SJSA1 (cell line): Measurements from ENCODE around the gene FNDC7. TPM values are rescaled to one million over a fixed set of nuclear protein-coding genes. Genes with fewer than 3 reads are reported as not detected.
"Not testable (repeated sequence)": the region's sequence is repeated elsewhere in the genome, so short reads cannot be mapped to it uniquely, and the experiment has no call there.

Experiments
- DNase-seq, 2 experiments: peaks; one replicate each; pipeline ENCODE4 v3.0.0-alpha.2; 2015 to 2020; ENCODE audit warnings: low spot score in 2 of 2, low read depth in 1 of 2
- H3K27ac ChIP-seq: fragments of 250-450 bp; sonication (Bioruptor Pico); 2 replicates; pipeline ENCODE4 v1.5.1; 2020; ENCODE audit warnings: mild to moderate bottlenecking, moderate library complexity
- H3K27me3 ChIP-seq: fragments of 250-450 bp; sonication (Bioruptor Pico); replicated peaks from 2 replicates; pipeline ENCODE4 v1.5.1; 2020; ENCODE audit warnings: mild to moderate bottlenecking, moderate library complexity
- H3K36me3 ChIP-seq: fragments of 250-450 bp; sonication (Bioruptor Pico); 2 replicates; pipeline ENCODE4 v1.5.1; 2020; ENCODE audit warnings: mild to moderate bottlenecking
- H3K4me1 ChIP-seq: fragments of 250-450 bp; sonication (Bioruptor Pico); replicated peaks from 2 replicates; pipeline ENCODE4 v1.6.1; 2021; ENCODE audit warnings: mild to moderate bottlenecking
- H3K4me3 ChIP-seq: fragments of 250-450 bp; sonication (Bioruptor Pico); 2 replicates; pipeline ENCODE4 v1.5.1; 2020; ENCODE audit warnings: mild to moderate bottlenecking
- H3K9me3 ChIP-seq: fragments of 250-450 bp; sonication (Bioruptor Pico); replicated peaks from 2 replicates; pipeline ENCODE4 v1.5.1; 2020; ENCODE audit warnings: mild to moderate bottlenecking
- total RNA-seq: library from RNA; depleted of rRNA; stranded (reverse); fragments of >200 nt; shearing (Covaris generic); gene quantifications from 2 replicates; pipeline ENCODE4 v1.2.3, GENCODE V29; 2014; rRNA removed

Gene FNDC7
- total RNA-seq, 1 experiment from 2014 or later, result not detected

GRCh38 chr1:108779455-108779854 is 66.7 kb downstream of the FNDC7 start:
- H3K4me3 ChIP-seq, result no peak overlapping the region
- H3K36me3 ChIP-seq, result peaks cover 63% of the 10 kb centered on the region
- H3K27me3 ChIP-seq, result no peaks in the 10 kb centered on the region
- no peak overlapping the region for H3K27ac ChIP-seq
- no peaks in the 10 kb centered on the region for H3K9me3 ChIP-seq
- H3K4me1 ChIP-seq, result no peaks in the 10 kb centered on the region
- DNase-seq, result no peak

GRCh38 chr1:108780937-108781574 is 68.3 kb downstream of the FNDC7 start:
- no peak overlapping the region for H3K4me3 ChIP-seq

GRCh38 chr1:108781575-108781944 is 68.9 kb downstream of the FNDC7 start:
- not testable (repeated sequence) for H3K4me1 ChIP-seq, H3K27ac ChIP-seq, DNase-seq, H3K4me3 ChIP-seq, H3K27me3 ChIP-seq, H3K9me3 ChIP-seq
- peaks cover 72% of the 10 kb centered on the region for H3K36me3 ChIP-seq

More at GRCh38 chr1:108780937-108781574, 68.3 kb downstream of the FNDC7 start:
- H3K4me1 ChIP-seq, result no peaks in the 10 kb centered on the region
- H3K9me3 ChIP-seq, result peaks cover 5% of the 10 kb centered on the region; the same call in 1 of the 2 replicates
- peaks cover 71% of the 10 kb centered on the region for H3K36me3 ChIP-seq
- no peak overlapping the region for H3K27ac ChIP-seq
- DNase-seq, result no peak
- H3K27me3 ChIP-seq, result no peaks in the 10 kb centered on the region

GRCh38 chr1:108785264-108785663 is 72.6 kb downstream of the FNDC7 start:
- DNase-seq, result no peak
- H3K4me3 ChIP-seq, result no peak overlapping the region
- no peak overlapping the region for H3K27ac ChIP-seq
- peaks cover 5% of the 10 kb centered on the region; the same call in 1 of the 2 replicates for H3K9me3 ChIP-seq
- no peaks in the 10 kb centered on the region for H3K27me3 ChIP-seq
- H3K4me1 ChIP-seq, result no peaks in the 10 kb centered on the region
- peaks cover 54% of the 10 kb centered on the region for H3K36me3 ChIP-seq

GRCh38 chr1:108785880-108786279 is 73.2 kb downstream of the FNDC7 start:
- H3K36me3 ChIP-seq, result peaks cover 53% of the 10 kb centered on the region
- peaks cover 5% of the 10 kb centered on the region; the same call in 1 of the 2 replicates for H3K9me3 ChIP-seq
- DNase-seq, result no peak
- H3K4me1 ChIP-seq, result no peaks in the 10 kb centered on the region
- no peak overlapping the region for H3K27ac ChIP-seq
- no peak overlapping the region for H3K4me3 ChIP-seq
- H3K27me3 ChIP-seq, result no peaks in the 10 kb centered on the region

GRCh38 chr1:108791790-108792189 is 79.1 kb downstream of the FNDC7 start:
- DNase-seq, result no peak
- H3K4me3 ChIP-seq, result no peak overlapping the region
- H3K9me3 ChIP-seq, result no peaks in the 10 kb centered on the region
- H3K27me3 ChIP-seq, result no peaks in the 10 kb centered on the region
- no peak overlapping the region for H3K27ac ChIP-seq
- no peaks in the 10 kb centered on the region for H3K4me1 ChIP-seq
- H3K36me3 ChIP-seq, result peaks cover 28% of the 10 kb centered on the region

Other genes starting within 250 kb of the FNDC7 start
- gene EEIG2, start 152.8 kb upstream of the FNDC7 start, total RNA-seq, result 25.8 and 32.3 TPM in 2 replicates
- 0.58 TPM in 1 of 2 replicates, not detected in the other for gene HENMT1, start 51.8 kb upstream of the FNDC7 start, total RNA-seq
- gene PRPF38B, start 20.6 kb upstream of the FNDC7 start, total RNA-seq, result 9.1 and 22.1 TPM in 2 replicates
- 48.5 and 56.8 TPM in 2 replicates for gene STXBP3, start 33.8 kb downstream of the FNDC7 start, total RNA-seq
- gene AKNAD1, start 144.2 kb downstream of the FNDC7 start, total RNA-seq, result 0.21 TPM in 1 of 2 replicates, not detected in the other
- gene GPSM2, start 164.1 kb downstream of the FNDC7 start, total RNA-seq, result 51.8 and 71.9 TPM in 2 replicates